Measurements from ENCODE around the gene DCP1B.
A peak's percentile ranks its signal among the peaks of the same experiment; 100 is the strongest.

The DCP1B gene

GRCh38 chr12:1912580-1913376 is 91.5 kb downstream of the DCP1B start:
- Histone ChIP-seq H3K4me3 (no peak overlapping the region), H3K27ac (no peak overlapping the region)

- no peak overlapping the region for H3K4me3 ChIP-seq
- H3K27ac ChIP-seq = no peak overlapping the region
Observed at GRCh38 chr12:1911598-1912575, 92.4 kb downstream of the DCP1B start.

GRCh38 chr12:1910468-1910867 is 93.8 kb downstream of the DCP1B start:
- Histone ChIP-seq H3K27ac (no peak overlapping the region), H3K4me3 (no peak overlapping the region)

- Histone ChIP-seq H3K27ac (no peak overlapping the region), H3K4me3 (no peak overlapping the region)
Observed at GRCh38 chr12:1908758-1909157, 95.5 kb downstream of the DCP1B start.

GRCh38 chr12:1907652-1908611 is 96.3 kb downstream of the DCP1B start:
- H3K4me3 ChIP-seq = peak overlapping the region in 2 of 7 experiments; percentile 3 to 15

GRCh38 chr12:1906579-1906978 is 97.7 kb downstream of the DCP1B start:
- Histone ChIP-seq H3K4me3 (no peak overlapping the region), H3K27ac (no peak overlapping the region)

More at GRCh38 chr12:1907652-1908611, 96.3 kb downstream of the DCP1B start:
- no peak overlapping the region for H3K27ac ChIP-seq

- Histone ChIP-seq H3K4me3 (no peak overlapping the region), H3K27ac (no peak overlapping the region)
Observed at GRCh38 chr12:1904875-1905274, 99.4 kb downstream of the DCP1B start.

GRCh38 chr12:1896964-1897363 is 107.3 kb downstream of the DCP1B start:
- Histone ChIP-seq H3K4me3 (no peak overlapping the region), H3K27ac (no peak overlapping the region)
